A673 (cell line): ENCODE results near the gene SP2. TPM values are rescaled to one million over a fixed set of nuclear protein-coding genes. Genes with fewer than 3 reads are reported as not detected.
A peak's percentile ranks its signal among the peaks of the same experiment; 100 is the strongest.

Experiments used
- BruUV-seq: library from RNA; stranded (reverse); fragments of 400-500 nt; replicated peaks from 2 replicates; lab custom pipeline; 2021; lab: Mats Ljungman, UMichigan
- CTCF ChIA-PET: fragments of 300-600 bp; sonication (Branson Sonifier 250); formaldehyde crosslinking; loops from one replicate; lab custom pipeline; 2022; ENCODE audit warnings: antibody characterized with exemption; lab: Charles Lee
- POLR2A ChIA-PET: fragments of 300-600 bp; sonication (Branson Sonifier 250); formaldehyde crosslinking; loops from one replicate; lab custom pipeline; 2022; ENCODE audit warnings: antibody characterized with exemption; ENCODE audit not compliant: low non-redundant PET; lab: Charles Lee
- DNase-seq: peaks from one replicate; pipeline ENCODE4 v3.0.0-alpha.2; 2015; ENCODE audit warnings: low spot score
- H3K27ac ChIP-seq: fragments of 200-600 bp; sonication (generic); 2 replicates; pipeline ENCODE4 v1.5.1; 2016; ENCODE audit warnings: mixed run types, low read depth, mild to moderate bottlenecking, mixed read lengths, antibody characterized with exemption, low read length; ENCODE audit not compliant: poor library complexity, severe bottlenecking
- H3K27me3 ChIP-seq: fragments of 200-600 bp; sonication (generic); replicated peaks from 2 replicates; pipeline ENCODE4 v1.6.1; 2017; ENCODE audit warnings: mixed run types, low read depth, mild to moderate bottlenecking, mixed read lengths, antibody characterized with exemption, low read length; ENCODE audit not compliant: insufficient read depth, poor library complexity
- H3K36me3 ChIP-seq: fragments of 200-600 bp; sonication (generic); 2 replicates; pipeline ENCODE4 v1.6.1; 2016; ENCODE audit warnings: mixed run types, mild to moderate bottlenecking, mixed read lengths, antibody characterized with exemption, low read length; ENCODE audit not compliant: insufficient read depth, poor library complexity, severe bottlenecking
- H3K4me1 ChIP-seq: fragments of 200-600 bp; sonication (generic); 2 replicates; pipeline ENCODE4 v1.6.1; 2017; ENCODE audit warnings: mixed run types, mild to moderate bottlenecking, mixed read lengths, antibody characterized with exemption, low read length; ENCODE audit not compliant: insufficient read depth, poor library complexity, severe bottlenecking
- H3K4me3 ChIP-seq: fragments of 200-600 bp; sonication (generic); 2 replicates; pipeline ENCODE4 v1.5.1; 2016; ENCODE audit warnings: low read depth, mixed run types, mild to moderate bottlenecking, mixed read lengths, low read length; ENCODE audit not compliant: poor library complexity, severe bottlenecking
- H3K9me3 ChIP-seq: fragments of 200-600 bp; sonication (generic); 2 replicates; pipeline ENCODE4 v1.6.1; 2016; ENCODE audit warnings: mixed run types, low read depth, mild to moderate bottlenecking, mixed read lengths, antibody characterized with exemption, low read length; ENCODE audit not compliant: poor library complexity, severe bottlenecking
- CTCF ChIP-seq: fragments of 300-800, 200-600 bp; sonication (generic); conservative IDR thresholded peaks from 2 replicates; pipeline ENCODE4 v1.5.1; 2017; ENCODE audit warnings: low read depth, mild to moderate bottlenecking, antibody characterized with exemption, low read length, moderate library complexity, mixed read lengths
- EZH2 ChIP-seq: fragments of 200-600 bp; sonication (generic); IDR thresholded peaks from 2 replicates; pipeline ENCODE4 v1.6.1; 2017; ENCODE audit warnings: borderline replicate concordance, low read depth, mild to moderate bottlenecking, mixed read lengths, antibody characterized with exemption, low read length; ENCODE audit not compliant: poor library complexity, severe bottlenecking
- intact Hi-C: fragments of 100-400 bp; cut with micrococcal nuclease; formaldehyde crosslinking; loops from one replicate; pipeline ENCODE4 v1.10.0; 2022; ENCODE audit not compliant: unreplicated experiment
- total RNA-seq: library from RNA; stranded (reverse); gene quantifications from 2 replicates; pipeline ENCODE4 v1.2.3, GENCODE V29; 2021

The SP2 gene
- total RNA-seq, 1 experiment from 2014 or later, result 19.5 TPM

- ChIA-PET POLR2A (no interaction called here), CTCF (interaction anchor here (0.6 to 2.1 kb wide), 11 partner anchors 10 to 105 kb away, joined by 3 to 10 read pairs (median 5); partner anchors contain the start of genes CDK5RAP3, PRR15L and SCRN2)
- intact Hi-C loops, result loop anchor here (10.0 kb wide), 1 partner anchor 102 kb away; the partner anchor contains the start of gene SCRN2
- H3K27me3 ChIP-seq, result no peaks in the 10 kb centered on the region
- no peak for DNase-seq
- no peak for TF ChIP-seq EZH2
- TF ChIP-seq CTCF, result no peak
- BruUV-seq, result no TSS peak
- H3K27ac ChIP-seq, result no peak overlapping the region
- peaks cover 10% of the 10 kb centered on the region for H3K4me1 ChIP-seq
- H3K4me3 ChIP-seq, result no peak overlapping the region
- H3K9me3 ChIP-seq, result no peaks in the 10 kb centered on the region
- H3K36me3 ChIP-seq, result no peaks in the 10 kb centered on the region
These were observed 50.5 kb downstream of the SP2 start for GRCh38 chr17:47946516-47946915.

GRCh38 chr17:47946929-47947397, 50.9 kb downstream of the SP2 start:
- intact Hi-C loops, result loop anchor here (10.0 kb wide), 1 partner anchor 102 kb away; the partner anchor contains the start of gene SCRN2
- no TSS peak for BruUV-seq
- Histone ChIP-seq H3K4me3 (no peak overlapping the region), H3K9me3 (no peaks in the 10 kb centered on the region), H3K27me3 (no peaks in the 10 kb centered on the region), H3K4me1 (peaks cover 9% of the 10 kb centered on the region), H3K27ac (no peak overlapping the region), H3K36me3 (no peaks in the 10 kb centered on the region)
- ChIA-PET CTCF (interaction anchor here (0.6 to 2.1 kb wide), 13 partner anchors 10 to 330 kb away, joined by 3 to 10 read pairs (median 4); partner anchors contain the start of genes CDK5RAP3, PRR15L and SCRN2), POLR2A (no interaction called here)
- peak; percentile 71 for DNase-seq
- TF ChIP-seq CTCF (peak; percentile 92), EZH2 (no peak)

- Histone ChIP-seq H3K9me3 (no peaks in the 10 kb centered on the region), H3K4me1 (peaks cover 5% of the 10 kb centered on the region), H3K27me3 (no peaks in the 10 kb centered on the region), H3K36me3 (no peaks in the 10 kb centered on the region), H3K27ac (no peak overlapping the region), H3K4me3 (no peak overlapping the region)
- intact Hi-C loops, result loop anchor here (1.0 to 10.0 kb wide), 3 partner anchors 22 to 104 kb away; partner anchors contain the start of gene SCRN2
- BruUV-seq, result no TSS peak
- POLR2A ChIA-PET, result no interaction called here
- CTCF ChIA-PET, result interaction anchor here (1.1 to 2.5 kb wide), 3 partner anchors 7 to 69 kb away, joined by 3 to 11 read pairs (median 4); partner anchors contain the start of genes CDK5RAP3 and PNPO
- DNase-seq, result no peak
- TF ChIP-seq CTCF (no peak), EZH2 (no peak)
These were observed 52.7 kb downstream of the SP2 start for GRCh38 chr17:47948706-47949196.
